Panc1 (cell line): Measurements from ENCODE around the gene FAM78A. TPM values are rescaled to one million over a fixed set of nuclear protein-coding genes. Genes with fewer than 3 reads are reported as not detected.
A peak's percentile ranks its signal among the peaks of the same experiment; 100 is the strongest.

Source experiments
- ATAC-seq: fragments of 200-7000 bp; cut with Tn5 transposase; 2 replicates; pipeline ENCODE4 v1.9.1; 2020; ENCODE audit warnings: mild to moderate bottlenecking, moderate library complexity
- BruUV-seq: library from RNA; stranded (reverse); fragments of 400-500 nt; replicated peaks from 2 replicates; lab custom pipeline; 2021; lab: Mats Ljungman, UMichigan
- CTCF ChIA-PET: fragments of 300-600 bp; sonication (Branson Sonifier 250); formaldehyde crosslinking; loops from one replicate; lab custom pipeline; 2022; ENCODE audit warnings: antibody characterized with exemption; lab: Charles Lee
- POLR2A ChIA-PET: fragments of 300-600 bp; sonication (Branson Sonifier 250); formaldehyde crosslinking; loops from one replicate; lab custom pipeline; 2022; ENCODE audit warnings: antibody characterized with exemption; lab: Charles Lee
- DNase-seq: peaks from one replicate; pipeline ENCODE4 v3.0.0-alpha.2; 2010; ENCODE audit warnings: low read depth, low spot score
- H3K27ac ChIP-seq: 2 replicates; pipeline ENCODE4 v1.5.1; 2011; ENCODE audit warnings: mild to moderate bottlenecking, low read length, inconsistent platforms
- H3K27me3 ChIP-seq: fragments of 200-500 bp; sonication (Bioruptor generic); 2 replicates; pipeline ENCODE4 v1.6.0; 2014; ENCODE audit warnings: low read length, inconsistent platforms; ENCODE audit not compliant: control insufficient read depth, insufficient read depth
- H3K36me3 ChIP-seq: fragments of 200-500 bp; sonication (Bioruptor generic); 2 replicates; pipeline ENCODE4 v1.5.1; 2014; ENCODE audit warnings: inconsistent platforms, mild to moderate bottlenecking, low read length, moderate library complexity; ENCODE audit not compliant: control insufficient read depth, insufficient read depth
- H3K4me1 ChIP-seq: 2 replicates; pipeline ENCODE4 v1.5.1; 2011; ENCODE audit warnings: inconsistent platforms, mild to moderate bottlenecking, low read length, moderate library complexity; ENCODE audit not compliant: control insufficient read depth, insufficient read depth
- H3K4me3 ChIP-seq, 2 experiments: 2 replicates each; pipeline ENCODE4 v1.5.1; 2011 to 2012; ENCODE audit warnings: low read depth in 2 of 2, low read length in 2 of 2, mild to moderate bottlenecking in 2 of 2, inconsistent platforms in 1 of 2, moderate library complexity in 1 of 2
- H3K9me3 ChIP-seq: fragments of 200-500 bp; sonication (Bioruptor generic); 2 replicates; pipeline ENCODE4 v1.5.1; 2014; ENCODE audit warnings: low read depth, mild to moderate bottlenecking, inconsistent platforms, low read length, moderate library complexity; ENCODE audit not compliant: control insufficient read depth, insufficient read depth
- CTCF ChIP-seq: fragments of 450-650 bp; IDR thresholded peaks from 2 replicates; pipeline ENCODE4 v1.5.1; 2017; ENCODE audit warnings: mild to moderate bottlenecking
- POLR2AphosphoS5 ChIP-seq: IDR thresholded peaks from 2 replicates; pipeline ENCODE4 v1.6.1; 2012; ENCODE audit warnings: mild to moderate bottlenecking, low read depth, low read length, moderate library complexity
- REST ChIP-seq, 2 experiments: IDR thresholded peaks; 2 replicates each; pipeline ENCODE4 v1.6.1; 2011 to 2012; ENCODE audit warnings: low read depth in 2 of 2, control low read depth in 1 of 2, low read length in 1 of 2, mild to moderate bottlenecking in 1 of 2, moderate library complexity in 1 of 2; ENCODE audit not compliant: insufficient read depth in 1 of 2
- SIN3A ChIP-seq: IDR thresholded peaks from 2 replicates; pipeline ENCODE4 v1.6.1; 2012; ENCODE audit warnings: low read depth, mild to moderate bottlenecking, low read length, moderate library complexity, borderline replicate concordance; ENCODE audit not compliant: insufficient read depth
- TCF7L2 ChIP-seq: IDR thresholded peaks from 2 replicates; pipeline ENCODE4 v1.6.1; 2011; ENCODE audit warnings: mild to moderate bottlenecking, low read depth, low read length, inconsistent platforms
- in situ Hi-C: cut with HindIII; loops from 2 replicates; pipeline ENCODE4 v1.10.0; 2016; ENCODE audit warnings: low sequenced_read_pairs, low pct_unique_long_range_greater_than_20kb
- intact Hi-C: fragments of 100-400 bp; cut with micrococcal nuclease; formaldehyde crosslinking; loops from one replicate; pipeline ENCODE4 v1.10.0; 2022; ENCODE audit not compliant: unreplicated experiment
- total RNA-seq: library from RNA; stranded (reverse); gene quantifications from one replicate; pipeline ENCODE4 v1.2.1, GENCODE V29; 2021; ENCODE audit not compliant: unreplicated experiment

FAM78A gene
- total RNA-seq, 1 experiment from 2014 or later: 0.59 TPM

GRCh38 chr9:131236761-131237160 lies 39.5 kb downstream of the FAM78A start:
- Histone ChIP-seq H3K9me3 (no peaks in the 10 kb centered on the region), H3K27ac (no peak overlapping the region), H3K27me3 (no peaks in the 10 kb centered on the region), H3K36me3 (no peaks in the 10 kb centered on the region), H3K4me1 (no peaks in the 10 kb centered on the region; the same call in 1 of the 2 replicates), H3K4me3 (no peak overlapping the region)
- ATAC-seq (no peak), DNase-seq (no peak)
- ChIA-PET POLR2A (interaction anchor here (0.6 kb wide), 1 partner anchor 43 kb away, joined by 6 read pairs; no protein-coding TSS in a partner anchor), CTCF (no interaction called here)
- in situ Hi-C loops (no loop called here), intact Hi-C loops (no loop called here)
- BruUV-seq: no TSS peak
- TF ChIP-seq POLR2AphosphoS5 (no peak), TCF7L2 (no peak), SIN3A (no peak), CTCF (no peak), REST (IDR thresholded peaks at IDR 0.05; ENCODE audit: insufficient read depth in 1 of 2, low read depth in 2 of 2, low read length in 1 of 2) (no peak)

GRCh38 chr9:131236161-131236560 lies 40.1 kb downstream of the FAM78A start:
- Histone ChIP-seq H3K36me3 (no peaks in the 10 kb centered on the region), H3K9me3 (no peaks in the 10 kb centered on the region), H3K27me3 (no peaks in the 10 kb centered on the region), H3K4me3 (no peak overlapping the region), H3K4me1 (no peaks in the 10 kb centered on the region; the same call in 1 of the 2 replicates), H3K27ac (no peak overlapping the region)
- TF ChIP-seq REST (IDR thresholded peaks at IDR 0.05; ENCODE audit: insufficient read depth in 1 of 2, low read depth in 2 of 2, low read length in 1 of 2): no peak
- no peak for TF ChIP-seq CTCF
- no peak for TF ChIP-seq SIN3A
- no peak for TF ChIP-seq TCF7L2
- no peak for TF ChIP-seq POLR2AphosphoS5
- BruUV-seq: no TSS peak
- intact Hi-C loops: no loop called here
- DNase-seq: no peak
- in situ Hi-C loops: no loop called here
- ATAC-seq: 0 out of 2 replicates have a peak, but pooled peaks have one; percentile 16
- ChIA-PET POLR2A (interaction anchor here (0.6 kb wide), 1 partner anchor 42 kb away, joined by 6 read pairs; no protein-coding TSS in a partner anchor), CTCF (no interaction called here)
